Measurements from ENCODE around the gene CAND2. TPM values are rescaled to one million over a fixed set of nuclear protein-coding genes. Genes with fewer than 3 reads are reported as not detected.

CAND2 gene
- total and polyA plus RNA-seq, 9 of the 15 experiments (the other 6 are each of a cell fraction or from before 2014, with no cell fraction given): 0.91 to 14.9 (median 4.3) TPM

GRCh38 chr3:12824299-12824698 lies 27.8 kb downstream of the CAND2 start:
- no peaks in the 10 kb centered on the region for H4K20me1 ChIP-seq (replicated peaks; ENCODE audit: control insufficient read depth, insufficient read depth, low read length)
- POLR2A ChIA-PET: interaction anchor here (1.0 to 1.6 kb wide), 2 partner anchors 8 to 10 kb away, joined by 6 read pairs; no protein-coding TSS in a partner anchor
- no peak overlapping the region for H2AFZ ChIP-seq (ENCODE audit: low read depth, low read length)
- H3K27me3 ChIP-seq (ENCODE audit: control insufficient read depth in 2 of 2, insufficient read depth in 2 of 2, low read length in 2 of 2): no peaks in the 10 kb centered on the region
- WGBS (ENCODE audit: insufficient coverage, low coverage, missing lambda C conversion rate): 69% methylated on average over 7 of the region's 7 CpGs
- CTCF ChIA-PET (ENCODE audit: low intra/inter-chr PET ratio): interaction anchor here (0.5 kb wide), 1 partner anchor 53 kb away, joined by 3 read pairs; no protein-coding TSS in a partner anchor
- in situ Hi-C loops (cut with MboI) (no loop called here), intact Hi-C loops (cut with micrococcal nuclease) (no loop called here)
- no peak for DNase-seq (ENCODE audit: extremely low read depth in 1 of 4, low spot score in 3 of 4)
- no peaks in the 10 kb centered on the region for H3K9me1 ChIP-seq (ENCODE audit: control insufficient read depth, insufficient read depth, low read length)
- H3K4me3 ChIP-seq: no peak overlapping the region
- peak; percentile 52 for ATAC-seq
- no peak for FAIRE-seq
- H3K9me3 ChIP-seq (replicated peaks; ENCODE audit: control insufficient read depth, insufficient read depth, low read depth, low read length): no peaks in the 10 kb centered on the region
- H3K36me3 ChIP-seq (ENCODE audit: control insufficient read depth, insufficient read depth, low read length): peaks cover 20% of the 10 kb centered on the region; the same call in 1 of the 3 replicates
- no peaks in the 10 kb centered on the region for H3K79me2 ChIP-seq (ENCODE audit: control insufficient read depth, insufficient read depth, low read length)
- peaks cover 0 to 2% of the 10 kb centered on the region in 2 experiments; a peak in 1 of 5 replicates for H3K4me1 ChIP-seq (replicated peaks in 1 of 2; ENCODE audit: control insufficient read depth in 2 of 2, insufficient read depth in 2 of 2, low read length in 2 of 2)
- H3K9ac ChIP-seq (ENCODE audit: insufficient read depth in 1 of 2, low read depth in 2 of 2, low read length in 2 of 2): 0 out of 4 replicates have a peak overlapping the region, but pooled peaks of 1 of the 2 experiments have one; percentile 4
- H3K27ac ChIP-seq (ENCODE audit: extremely low read depth, low read depth, low read length): no peak overlapping the region
- H3K4me2 ChIP-seq (ENCODE audit: insufficient read depth, low read length): no peak overlapping the region
- no TSS peak for BruUV-seq (replicated peaks)
- TF ChIP-seq CBFA2T3 (IDR thresholded peaks at IDR 0.05) (no peak), ZC3H11A (IDR thresholded peaks at IDR 0.05; ENCODE audit: low read depth, low read length) (no peak), CREB3L1 (IDR thresholded peaks at IDR 0.05; ENCODE audit: borderline replicate concordance, low read depth) (no peak), ZNF277 (CRISPR knock-in tag; IDR thresholded peaks at IDR 0.05; ENCODE audit: borderline replicate concordance) (no peak), HOMEZ (CRISPR knock-in tag; IDR thresholded peaks at IDR 0.05) (no peak), NFRKB (IDR thresholded peaks at IDR 0.05; ENCODE audit: low read depth) (no peak), TBP (optimal IDR thresholded peaks at IDR 0.05; ENCODE audit: low read depth, low read length) (no peak), BCOR (IDR thresholded peaks at IDR 0.05) (no peak), JUND (IDR thresholded peaks at IDR 0.05; ENCODE audit: borderline replicate concordance, low read depth, low read length) (no peak), JUND (tag; IDR thresholded peaks at IDR 0.05; ENCODE audit: borderline replicate concordance, low read depth, low read length) (no peak), POLR2G (IDR thresholded peaks at IDR 0.05; ENCODE audit: low read depth, low read length) (no peak), AFF4 (CRISPR knock-in tag; IDR thresholded peaks at IDR 0.05) (no peak), ADNP (tag; IDR thresholded peaks at IDR 0.05) (no peak), SIRT6 (IDR thresholded peaks at IDR 0.05; ENCODE audit: low read depth, low read length) (no peak), ZNF707 (CRISPR knock-in tag; conservative IDR thresholded peaks at IDR 0.05) (no peak), ZNF76 (CRISPR knock-in tag; IDR thresholded peaks at IDR 0.05; ENCODE audit: borderline replicate concordance) (no peak)

Measured in K562 (cell line).